PC-3 (cell line): ENCODE results near the gene MACROH2A2. TPM values are rescaled to one million over a fixed set of nuclear protein-coding genes. Genes with fewer than 3 reads are reported as not detected.

ENCODE experiments used
- ATAC-seq: fragments of 200-7000 bp; cut with Tn5 transposase; 2 replicates; pipeline ENCODE4 v1.9.1; 2020; ENCODE audit warnings: mild to moderate bottlenecking, moderate library complexity
- BruUV-seq: library from RNA; stranded (reverse); fragments of 400-500 nt; replicated peaks from 2 replicates; lab custom pipeline; 2021; lab: Mats Ljungman, UMichigan
- CTCF ChIA-PET: fragments of 300-600 bp; sonication (Branson Sonifier 250); formaldehyde crosslinking; loops from one replicate; lab custom pipeline; 2022; ENCODE audit warnings: antibody characterized with exemption; lab: Charles Lee
- POLR2A ChIA-PET: fragments of 300-600 bp; sonication (Branson Sonifier 250); formaldehyde crosslinking; loops from one replicate; lab custom pipeline; 2022; ENCODE audit warnings: antibody characterized with exemption; ENCODE audit not compliant: unreplicated experiment; lab: Charles Lee
- DNase-seq: peaks from one replicate; pipeline ENCODE4 v3.0.0-alpha.2; 2015
- H2AFZ ChIP-seq: fragments of 300-600 bp; sonication (generic); 2 replicates; pipeline ENCODE4 v1.6.0; 2016; ENCODE audit warnings: antibody characterized with exemption, low read length
- H3F3A ChIP-seq: fragments of 300-600 bp; sonication (generic); one replicate; pipeline ENCODE4 v1.6.0; 2017; ENCODE audit warnings: antibody characterized with exemption, low read length, control low read depth, mild to moderate bottlenecking; ENCODE audit not compliant: unreplicated experiment
- H3K27ac ChIP-seq: fragments of 300-600 bp; sonication (generic); 2 replicates; pipeline ENCODE4 v1.5.1; 2016; ENCODE audit warnings: mild to moderate bottlenecking, low read length
- H3K27me3 ChIP-seq: fragments of 300-600 bp; sonication (generic); 2 replicates; pipeline ENCODE4 v1.6.1; 2016; ENCODE audit warnings: low read length, mixed read lengths
- H3K36me3 ChIP-seq: fragments of 300-600 bp; sonication (generic); 2 replicates; pipeline ENCODE4 v1.6.1; 2016; ENCODE audit warnings: low read depth, mixed run types, low read length, mixed read lengths
- H3K4me1 ChIP-seq: fragments of 300-600 bp; sonication (generic); 2 replicates; pipeline ENCODE4 v1.5.1; 2016; ENCODE audit warnings: low read length; ENCODE audit not compliant: insufficient read depth
- H3K4me2 ChIP-seq: fragments of 300-600 bp; sonication (generic); 2 replicates; pipeline ENCODE4 v1.6.0; 2016; ENCODE audit warnings: low read length
- H3K4me3 ChIP-seq: fragments of 300-600 bp; sonication (generic); 2 replicates; pipeline ENCODE4 v1.5.1; 2016; ENCODE audit warnings: mild to moderate bottlenecking, low read length, mixed read lengths
- H3K79me2 ChIP-seq: fragments of 300-600 bp; sonication (generic); 2 replicates; pipeline ENCODE4 v1.6.1; 2017; ENCODE audit warnings: low read length, mixed read lengths
- H3K9ac ChIP-seq: fragments of 300-600 bp; sonication (generic); 2 replicates; pipeline ENCODE4 v1.6.0; 2016; ENCODE audit warnings: mild to moderate bottlenecking, low read length
- H3K9me2 ChIP-seq: fragments of 300-600 bp; sonication (generic); replicated peaks from 2 replicates; pipeline ENCODE4 v1.6.1; 2016; ENCODE audit warnings: mixed run types, low read length, mixed read lengths
- H3K9me3 ChIP-seq: fragments of 300-600 bp; sonication (generic); 2 replicates; pipeline ENCODE4 v1.6.1; 2016; ENCODE audit warnings: low read length, mixed read lengths
- H4K20me1 ChIP-seq: fragments of 300-600 bp; sonication (generic); 2 replicates; pipeline ENCODE4 v1.6.1; 2016; ENCODE audit warnings: low read length, mixed read lengths
- CTCF ChIP-seq: fragments of 300-600 bp; sonication (generic); conservative IDR thresholded peaks from 2 replicates; pipeline ENCODE4 v1.5.1; 2017; ENCODE audit warnings: antibody characterized with exemption, low read depth, mild to moderate bottlenecking, low read length
- EZH2 ChIP-seq: fragments of 300-600 bp; sonication (generic); IDR thresholded peaks from one replicate; pipeline ENCODE4 v1.6.1; 2017; ENCODE audit warnings: antibody characterized with exemption, mild to moderate bottlenecking, low read length; ENCODE audit not compliant: unreplicated experiment
- EZH2phosphoT487 ChIP-seq: fragments of 300-600 bp; sonication (generic); IDR thresholded peaks from 2 replicates; pipeline ENCODE4 v1.6.1; 2018; ENCODE audit warnings: mild to moderate bottlenecking, antibody characterized with exemption, low read length, borderline replicate concordance
- intact Hi-C: fragments of 100-400 bp; cut with micrococcal nuclease; formaldehyde crosslinking; loops from 2 replicates; pipeline ENCODE4 v1.9.0; 2023
- total RNA-seq: library from RNA; depleted of rRNA; stranded (reverse); fragments of >200 nt; gene quantifications from 2 replicates; pipeline ENCODE4 v1.2.3, GENCODE V29; 2014

The MACROH2A2 gene
- total RNA-seq, 1 experiment from 2014 or later: 86.7 TPM

- ChIA-PET CTCF (no interaction called here), POLR2A (no interaction called here)
- no TSS peak for BruUV-seq
- ATAC-seq: no peak
- Histone ChIP-seq H3F3A (no peaks in the 10 kb centered on the region), H3K4me2 (no peak overlapping the region), H3K9ac (no peak overlapping the region), H4K20me1 (no peaks in the 10 kb centered on the region), H3K27me3 (peaks cover 51% of the 10 kb centered on the region), H3K79me2 (no peaks in the 10 kb centered on the region), H2AFZ (no peak overlapping the region), H3K9me3 (peaks cover 22% of the 10 kb centered on the region), H3K4me3 (no peak overlapping the region), H3K27ac (no peak overlapping the region), H3K9me2 (no peaks in the 10 kb centered on the region; the same call in 1 of the 2 replicates), H3K36me3 (no peaks in the 10 kb centered on the region), H3K4me1 (no peaks in the 10 kb centered on the region)
- intact Hi-C loops: no loop called here
- no peak for TF ChIP-seq EZH2
- no peak for TF ChIP-seq EZH2phosphoT487
- no peak for TF ChIP-seq CTCF
- DNase-seq: no peak
Observed at GRCh38 chr10:70031215-70031614, 21.4 kb upstream of the MACROH2A2 start.

- TF ChIP-seq CTCF (no peak), EZH2phosphoT487 (no peak), EZH2 (no peak)
Observed at GRCh38 chr10:70032667-70033289, 19.9 kb upstream of the MACROH2A2 start.

DNA sequence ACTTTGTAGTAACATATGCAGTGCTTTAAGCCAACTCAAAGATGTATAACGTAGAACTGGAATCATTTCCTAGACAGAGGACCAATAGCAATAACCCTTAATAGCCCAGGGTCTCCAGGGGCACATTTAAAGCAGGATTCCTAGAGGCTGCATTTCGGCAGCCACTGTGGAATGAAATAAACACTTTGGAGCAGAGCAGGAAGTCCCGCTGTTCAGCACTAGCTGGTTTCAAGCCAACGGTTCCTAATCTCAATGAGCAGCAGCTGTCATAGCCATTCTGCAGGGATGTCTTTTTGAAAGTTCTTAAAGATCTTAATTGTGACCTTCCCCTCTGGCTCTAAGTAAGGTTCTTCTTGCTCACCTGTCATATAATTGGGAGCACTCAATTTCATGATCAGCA lies 18.4 kb upstream of the MACROH2A2 start:
- ATAC-seq (no peak), DNase-seq (no peak)
- intact Hi-C loops: no loop called here
- Histone ChIP-seq H3F3A (no peaks in the 10 kb centered on the region), H3K27ac (no peak overlapping the region), H3K4me2 (no peak overlapping the region), H2AFZ (no peak overlapping the region), H4K20me1 (no peaks in the 10 kb centered on the region), H3K4me1 (no peaks in the 10 kb centered on the region), H3K9me2 (no peaks in the 10 kb centered on the region; the same call in 1 of the 2 replicates), H3K36me3 (no peaks in the 10 kb centered on the region), H3K9me3 (peaks cover 22% of the 10 kb centered on the region), H3K9ac (no peak overlapping the region), H3K4me3 (no peak overlapping the region), H3K27me3 (peaks cover 49% of the 10 kb centered on the region), H3K79me2 (no peaks in the 10 kb centered on the region)
- POLR2A ChIA-PET: no interaction called here
- BruUV-seq: no TSS peak
- CTCF ChIA-PET: interaction anchor here (0.6 kb wide), 1 partner anchor 41 kb away, joined by 3 read pairs; no protein-coding TSS in a partner anchor
- no peak for TF ChIP-seq EZH2phosphoT487
- peak; percentile 69 for TF ChIP-seq EZH2

More at GRCh38 chr10:70032667-70033289, 19.9 kb upstream of the MACROH2A2 start:
- Histone ChIP-seq H3K9me2 (no peaks in the 10 kb centered on the region; the same call in 1 of the 2 replicates), H3K79me2 (no peaks in the 10 kb centered on the region), H3K27me3 (peaks cover 51% of the 10 kb centered on the region), H3F3A (no peaks in the 10 kb centered on the region), H3K4me2 (no peak overlapping the region), H2AFZ (no peak overlapping the region), H3K36me3 (no peaks in the 10 kb centered on the region), H3K27ac (no peak overlapping the region), H3K9me3 (peaks cover 22% of the 10 kb centered on the region), H3K4me1 (no peaks in the 10 kb centered on the region), H3K9ac (no peak overlapping the region), H4K20me1 (no peaks in the 10 kb centered on the region), H3K4me3 (no peak overlapping the region)
- CTCF ChIA-PET: no interaction called here
- BruUV-seq: no TSS peak
- intact Hi-C loops: no loop called here
- POLR2A ChIA-PET: no interaction called here
- no peak for DNase-seq
- no peak for ATAC-seq
